ENCODE results near the gene NTM.

NTM gene

GRCh38 chr11:131561501-131561900 is 191.1 kb downstream of the NTM start:
- H3K4me3 ChIP-seq (ENCODE audit: low read depth, low read length), result no peak overlapping the region
- H3K9me3 ChIP-seq (ENCODE audit: control insufficient read depth, insufficient read depth, low read depth, low read length), result no peaks in the 10 kb centered on the region
- ChIA-PET CTCF (interaction anchor here (0.6 to 0.7 kb wide), 2 partner anchors 14 to 30 kb away, joined by 3 read pairs; no protein-coding TSS in a partner anchor), POLR2A (no interaction called here)
- TF ChIP-seq ZNF513 (tag by site-specific recombination; IDR thresholded peaks at IDR 0.05), result no peak
- TF ChIP-seq ZBTB21 (tag by site-specific recombination; IDR thresholded peaks at IDR 0.05), result no peak
- no peak for TF ChIP-seq ZNF132 (tag by site-specific recombination; IDR thresholded peaks at IDR 0.05; ENCODE audit: borderline replicate concordance)
- no peak for TF ChIP-seq ZSCAN18 (tag by site-specific recombination; IDR thresholded peaks at IDR 0.05)
- no peak for TF ChIP-seq ZNF19 (tag by site-specific recombination; IDR thresholded peaks at IDR 0.05; ENCODE audit: low read depth)
- TF ChIP-seq ZNF645 (tag by site-specific recombination; IDR thresholded peaks at IDR 0.05), result no peak
- TF ChIP-seq ZNF148 (tag by site-specific recombination; IDR thresholded peaks at IDR 0.05; ENCODE audit: borderline replicate concordance), result no peak
- TF ChIP-seq KLF16 (tag by site-specific recombination; IDR thresholded peaks at IDR 0.05), result no peak
- no peak for TF ChIP-seq ZNF521 (tag by site-specific recombination; IDR thresholded peaks at IDR 0.05)
- no peak for TF ChIP-seq GLIS1 (tag by site-specific recombination; IDR thresholded peaks at IDR 0.05)
- TF ChIP-seq SCRT1 (tag by site-specific recombination; IDR thresholded peaks at IDR 0.05; ENCODE audit: borderline replicate concordance), result no peak
- no peak for TF ChIP-seq ZNF423 (tag by site-specific recombination; IDR thresholded peaks at IDR 0.05)
- no peaks in the 10 kb centered on the region for H3K36me3 ChIP-seq (ENCODE audit: control insufficient read depth in 2 of 2, insufficient read depth in 1 of 2, low read length in 2 of 2)
- H3K27ac ChIP-seq (ENCODE audit: extremely low read depth, low read depth, low read length), result no peak overlapping the region
- no peaks in the 10 kb centered on the region for H3K4me1 ChIP-seq (ENCODE audit: control insufficient read depth, insufficient read depth, low read length)

- Histone ChIP-seq H3K36me3 (ENCODE audit: control insufficient read depth in 2 of 2, insufficient read depth in 1 of 2, low read length in 2 of 2) (no peaks in the 10 kb centered on the region), H3K27ac (ENCODE audit: extremely low read depth, low read depth, low read length) (no peak overlapping the region), H3K4me1 (ENCODE audit: control insufficient read depth, insufficient read depth, low read length) (no peaks in the 10 kb centered on the region), H3K4me3 (ENCODE audit: low read depth, low read length) (no peak overlapping the region), H3K9me3 (ENCODE audit: control insufficient read depth, insufficient read depth, low read depth, low read length) (no peaks in the 10 kb centered on the region)
- TF ChIP-seq ZNF398 (tag by site-specific recombination; IDR thresholded peaks at IDR 0.05), result no peak
- no peak for TF ChIP-seq CTCF (tag by site-specific recombination; IDR thresholded peaks at IDR 0.05)
- TF ChIP-seq BCL11B (tag by site-specific recombination; IDR thresholded peaks at IDR 0.05; ENCODE audit: low read depth), result no peak
- no peak for TF ChIP-seq ZNF704 (tag by site-specific recombination; IDR thresholded peaks at IDR 0.05)
- no peak for TF ChIP-seq ZNF248 (tag by site-specific recombination; IDR thresholded peaks at IDR 0.05)
- TF ChIP-seq OSR2 (tag by site-specific recombination; IDR thresholded peaks at IDR 0.05), result no peak
- no peak for TF ChIP-seq ZNF654 (tag by site-specific recombination; IDR thresholded peaks at IDR 0.05; ENCODE audit: low read depth)
- TF ChIP-seq FEZF1 (tag by site-specific recombination; IDR thresholded peaks at IDR 0.05), result no peak
- no peak for TF ChIP-seq ZNF26 (tag by site-specific recombination; IDR thresholded peaks at IDR 0.05)
- CTCF ChIA-PET, result interaction anchor here (0.6 kb wide), 1 partner anchor 13 kb away, joined by 3 read pairs; no protein-coding TSS in a partner anchor
- POLR2A ChIA-PET, result no interaction called here
Measured at GRCh38 chr11:131561972-131562371, 191.6 kb downstream of the NTM start.

Data from HEK293 (cell line).